Chondrocyte (in vitro differentiated cells): Measurements from ENCODE around the gene OR3A3. TPM values are rescaled to one million over a fixed set of nuclear protein-coding genes. Genes with fewer than 3 reads are reported as not detected.
"Not testable (repeated sequence)": the region's sequence is repeated elsewhere in the genome, so short reads cannot be mapped to it uniquely, and the experiment has no call there.

Experiments used
- DNase-seq: peaks from one replicate; pipeline ENCODE4 v3.0.0; 2021; ENCODE audit warnings: mixed read lengths, low spot score
- H3K27ac Mint-ChIP-seq: one replicate; pipeline ENCODE4 v1.8.0; 2021; ENCODE audit warnings: mild to moderate bottlenecking, moderate library complexity, mixed read lengths; ENCODE audit not compliant: unreplicated experiment
- H3K27me3 Mint-ChIP-seq: 2 replicates; pipeline ENCODE4 v1.8.0; 2021; ENCODE audit warnings: low read depth, mixed read lengths
- H3K36me3 Mint-ChIP-seq: 2 replicates; pipeline ENCODE4 v1.8.0; 2021; ENCODE audit warnings: low read depth, mixed read lengths
- H3K4me1 Mint-ChIP-seq: 2 replicates; pipeline ENCODE4 v1.8.0; 2021; ENCODE audit warnings: low read depth, mild to moderate bottlenecking, mixed read lengths
- H3K4me3 Mint-ChIP-seq: one replicate; pipeline ENCODE4 v1.8.0; 2021; ENCODE audit warnings: mild to moderate bottlenecking, moderate library complexity, mixed read lengths; ENCODE audit not compliant: unreplicated experiment
- H3K9me3 Mint-ChIP-seq: 2 replicates; pipeline ENCODE4 v1.8.0; 2021; ENCODE audit warnings: low read depth, mixed read lengths
- total RNA-seq: library from RNA; stranded (reverse); gene quantifications from 3 replicates; pipeline ENCODE4 v1.2.1, GENCODE V29; 2021
- TF ChIP-seq, protein P1 (sequence below): fragments of 200-600 bp; sonication (generic); IDR thresholded peaks from 2 replicates; pipeline ENCODE4 v1.5.0; 2021; ENCODE audit warnings: antibody characterized with exemption, mild to moderate bottlenecking, moderate library complexity

OR3A3 gene
- total RNA-seq, 1 donor from 2014 or later: not detected

DNA sequence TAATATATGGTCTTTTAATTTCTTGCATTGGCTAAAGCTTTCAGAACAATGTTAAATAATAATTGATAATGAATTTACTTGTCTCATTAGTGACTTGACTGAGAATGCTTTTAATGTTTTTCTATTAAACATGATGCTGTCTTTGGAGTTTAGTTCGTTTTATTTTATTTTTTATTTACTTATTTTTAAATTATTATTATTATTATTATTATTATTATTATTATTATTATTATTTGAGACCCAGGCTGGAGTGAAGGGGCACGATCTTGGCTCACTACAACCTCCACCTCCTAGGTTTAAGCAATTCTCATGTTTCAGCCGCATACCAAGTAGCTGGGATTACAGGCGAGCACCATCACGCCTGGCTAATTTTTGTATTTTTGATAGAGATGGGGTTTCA, 4.4 kb downstream of the OR3A3 start:
- peaks cover 9% of the 10 kb centered on the region for H3K27me3 Mint-ChIP-seq
- H3K4me3 Mint-ChIP-seq: no peak overlapping the region
- no peak for DNase-seq
- peaks cover 2% of the 10 kb centered on the region for H3K36me3 Mint-ChIP-seq
- H3K27ac Mint-ChIP-seq: no peak overlapping the region
- TF ChIP-seq, protein P1, sequence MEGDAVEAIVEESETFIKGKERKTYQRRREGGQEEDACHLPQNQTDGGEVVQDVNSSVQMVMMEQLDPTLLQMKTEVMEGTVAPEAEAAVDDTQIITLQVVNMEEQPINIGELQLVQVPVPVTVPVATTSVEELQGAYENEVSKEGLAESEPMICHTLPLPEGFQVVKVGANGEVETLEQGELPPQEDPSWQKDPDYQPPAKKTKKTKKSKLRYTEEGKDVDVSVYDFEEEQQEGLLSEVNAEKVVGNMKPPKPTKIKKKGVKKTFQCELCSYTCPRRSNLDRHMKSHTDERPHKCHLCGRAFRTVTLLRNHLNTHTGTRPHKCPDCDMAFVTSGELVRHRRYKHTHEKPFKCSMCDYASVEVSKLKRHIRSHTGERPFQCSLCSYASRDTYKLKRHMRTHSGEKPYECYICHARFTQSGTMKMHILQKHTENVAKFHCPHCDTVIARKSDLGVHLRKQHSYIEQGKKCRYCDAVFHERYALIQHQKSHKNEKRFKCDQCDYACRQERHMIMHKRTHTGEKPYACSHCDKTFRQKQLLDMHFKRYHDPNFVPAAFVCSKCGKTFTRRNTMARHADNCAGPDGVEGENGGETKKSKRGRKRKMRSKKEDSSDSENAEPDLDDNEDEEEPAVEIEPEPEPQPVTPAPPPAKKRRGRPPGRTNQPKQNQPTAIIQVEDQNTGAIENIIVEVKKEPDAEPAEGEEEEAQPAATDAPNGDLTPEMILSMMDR: no peak
- peaks cover 12% of the 10 kb centered on the region for H3K9me3 Mint-ChIP-seq
- H3K4me1 Mint-ChIP-seq: no peaks in the 10 kb centered on the region

DNA sequence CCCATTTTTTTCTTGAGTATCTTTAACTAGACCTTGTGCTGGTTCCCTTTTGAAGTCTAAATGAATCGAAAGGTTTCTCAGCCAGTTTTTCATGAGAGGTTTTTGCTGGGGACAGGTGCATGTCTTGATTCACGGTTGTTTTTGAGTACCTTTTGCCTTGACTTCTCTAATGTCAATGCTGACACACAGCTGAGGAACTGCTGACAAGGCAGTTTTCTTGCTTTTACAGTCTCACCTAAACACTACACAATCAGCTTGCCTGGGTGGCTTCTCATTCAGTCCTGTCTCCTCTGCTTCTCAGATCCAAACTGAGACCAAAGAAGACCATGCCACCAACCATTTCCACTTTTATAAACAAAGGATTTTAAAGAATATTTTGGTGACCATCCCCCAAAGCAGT, 7.1 kb downstream of the OR3A3 start:
- Mint-ChIP-seq H3K27ac (no peak overlapping the region), H3K9me3 (peaks cover 12% of the 10 kb centered on the region), H3K27me3 (peaks cover 8% of the 10 kb centered on the region), H3K4me1 (no peaks in the 10 kb centered on the region), H3K4me3 (no peak overlapping the region), H3K36me3 (no peaks in the 10 kb centered on the region)
- TF ChIP-seq, protein P1: no peak
- DNase-seq: no peak

DNA sequence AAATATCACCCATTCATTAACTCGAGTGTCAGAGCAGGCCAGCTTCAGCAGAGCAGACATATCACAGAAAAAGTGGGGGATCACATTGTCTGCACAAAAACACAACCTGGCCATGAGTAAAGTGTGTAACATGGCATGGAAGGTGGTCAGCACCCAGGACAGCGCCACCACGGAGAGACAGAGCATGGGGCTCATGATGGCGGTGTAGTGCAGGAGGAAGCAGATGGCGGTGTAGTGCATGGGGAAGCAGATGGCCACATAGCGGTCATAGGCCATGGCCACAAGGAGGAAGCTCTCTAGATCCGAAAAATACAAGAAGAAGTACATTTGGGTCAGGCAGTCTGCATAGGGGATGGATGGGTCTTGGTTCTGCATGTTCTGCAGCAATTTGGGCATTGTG, 22.0 kb downstream of the OR3A3 start:
- H3K4me3 Mint-ChIP-seq, H3K27me3 Mint-ChIP-seq, H3K27ac Mint-ChIP-seq, DNase-seq, H3K4me1 Mint-ChIP-seq, H3K36me3 Mint-ChIP-seq: not testable (repeated sequence)
- H3K9me3 Mint-ChIP-seq: peaks cover 20% of the 10 kb centered on the region

DNA sequence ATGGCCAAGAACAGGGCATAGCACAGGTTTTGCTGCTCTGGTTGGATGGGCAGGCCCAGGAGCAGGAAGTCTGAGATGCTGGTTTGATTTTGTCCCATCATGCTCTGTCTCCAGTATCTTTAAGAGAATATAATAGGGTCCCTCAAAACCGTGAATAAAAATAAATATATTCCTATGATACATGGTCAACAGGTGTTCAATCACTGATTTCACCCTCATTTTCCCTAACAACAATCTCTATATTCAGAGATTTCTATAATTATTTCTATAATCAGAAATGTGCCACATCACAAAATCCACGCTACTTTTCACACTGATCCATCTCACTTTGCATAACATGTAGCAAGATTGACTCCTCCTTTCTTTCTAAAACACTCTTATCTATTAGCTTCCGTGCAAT, 22.6 kb downstream of the OR3A3 start, which contains the start of gene OR1E2:
TSS of gene OR1E2 (minus strand) at position 101 of the 400 bp plus-strand sequence. CDS start at position 101, 0 bp downstream.
- no peaks in the 10 kb centered on the region for H3K4me1 Mint-ChIP-seq
- H3K4me3 Mint-ChIP-seq: no peak within 1 kb of the TSS
- H3K9me3 Mint-ChIP-seq: peaks cover 15% of the 10 kb centered on the region
- no peak within 1 kb of the TSS for H3K27ac Mint-ChIP-seq
- TF ChIP-seq, protein P1: no peak
- no peaks in the 10 kb centered on the region for H3K36me3 Mint-ChIP-seq
- no peaks in the 10 kb centered on the region for H3K27me3 Mint-ChIP-seq
- DNase-seq: no peak

DNA sequence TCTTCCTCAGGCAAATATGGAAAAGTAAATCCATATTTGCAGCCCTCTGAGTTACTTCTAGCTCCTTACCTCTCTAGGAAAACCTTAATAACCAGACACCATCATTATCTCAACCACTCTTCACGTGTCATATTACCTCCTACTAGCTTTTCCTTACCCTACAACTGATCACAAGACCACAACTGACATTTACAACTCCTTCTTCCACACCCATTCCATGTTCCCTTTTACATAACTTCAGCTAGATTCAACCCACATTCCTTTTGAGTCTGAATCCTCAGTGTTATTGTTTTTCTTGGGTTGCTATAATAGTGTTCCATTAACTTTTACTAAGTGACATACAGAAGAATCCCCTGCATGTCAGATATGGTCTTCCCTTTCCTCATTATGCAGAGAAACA, 27.2 kb downstream of the OR3A3 start:
- H3K4me3 Mint-ChIP-seq: no peak overlapping the region
- DNase-seq: no peak
- no peak overlapping the region for H3K27ac Mint-ChIP-seq
- no peaks in the 10 kb centered on the region for H3K9me3 Mint-ChIP-seq
- H3K36me3 Mint-ChIP-seq: no peaks in the 10 kb centered on the region
- TF ChIP-seq, protein P1: no peak
- no peaks in the 10 kb centered on the region for H3K4me1 Mint-ChIP-seq
- H3K27me3 Mint-ChIP-seq: peaks cover 7% of the 10 kb centered on the region

DNA sequence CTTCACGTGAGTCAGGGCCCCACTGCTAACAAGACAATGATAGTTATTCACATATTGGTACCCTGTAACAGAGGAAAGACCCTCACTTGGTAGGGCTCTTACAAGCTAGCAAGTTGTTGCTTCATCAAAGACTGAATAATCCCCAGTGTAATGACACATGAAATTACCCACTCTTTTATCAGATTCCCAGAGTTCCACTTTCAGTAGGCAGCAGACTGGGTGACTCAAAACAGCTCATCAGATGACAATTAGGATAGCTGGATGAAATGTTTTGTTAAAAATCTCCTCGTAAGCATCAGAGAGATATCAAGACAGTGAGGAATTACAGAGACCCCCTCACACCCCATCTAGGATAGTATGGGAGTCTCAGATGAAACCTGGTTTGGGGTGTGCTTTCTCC, 29.3 kb downstream of the OR3A3 start:
- Mint-ChIP-seq H3K4me1 (no peaks in the 10 kb centered on the region), H3K4me3 (no peak overlapping the region), H3K27ac (no peak overlapping the region), H3K36me3 (no peaks in the 10 kb centered on the region), H3K9me3 (peaks cover 2% of the 10 kb centered on the region), H3K27me3 (peaks cover 9% of the 10 kb centered on the region)
- no peak for DNase-seq
- TF ChIP-seq, protein P1: no peak
